ENCODE data around the gene MYO7A. TPM values are rescaled to one million over a fixed set of nuclear protein-coding genes. Genes with fewer than 3 reads are reported as not detected.

MYO7A gene
- total and polyA plus RNA-seq, 2 of the 8 experiments (the other 6 are each of a cell fraction or from before 2014, with no cell fraction given) = 1.5 to 1.9 TPM

DNA sequence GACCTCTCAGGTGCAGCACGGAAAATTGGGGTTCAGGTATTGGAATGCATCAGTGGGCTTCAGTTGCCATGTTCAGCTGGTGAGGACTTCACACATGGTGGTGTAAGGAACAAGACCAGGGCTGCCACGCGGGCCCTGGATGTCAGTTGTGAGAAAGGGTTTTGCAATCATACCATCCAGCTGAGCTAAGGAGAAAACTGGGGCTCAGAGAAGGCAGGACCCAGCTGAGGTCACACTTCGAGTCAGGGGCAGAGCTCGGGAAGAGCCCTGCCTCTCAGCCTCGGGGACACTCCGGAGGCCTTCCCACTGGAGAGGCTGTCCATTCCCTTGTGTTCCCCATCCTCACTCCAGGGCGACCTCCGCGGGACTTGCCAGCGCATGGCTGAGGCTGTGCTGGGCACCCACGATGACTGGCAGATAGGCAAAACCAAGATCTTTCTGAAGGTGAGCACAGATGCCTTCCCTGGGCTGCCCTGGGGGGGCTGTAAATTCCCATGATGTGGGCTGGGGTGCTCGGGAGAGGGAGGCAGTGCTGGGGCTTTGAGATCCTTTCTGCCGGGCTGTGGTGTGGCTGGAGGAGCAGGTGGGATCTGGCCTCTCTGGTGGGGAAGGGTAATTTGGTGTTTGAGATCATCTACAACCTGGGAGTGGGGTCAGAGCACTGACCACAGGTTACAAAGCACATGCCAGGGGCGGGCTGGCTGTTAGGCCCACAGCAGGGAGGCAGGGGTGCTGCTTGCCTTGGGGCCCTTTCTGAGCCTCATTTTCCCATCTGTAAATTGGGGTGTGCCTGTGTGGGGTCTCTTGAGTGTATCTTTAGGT is 47.2 kb downstream of the MYO7A start:
- Histone ChIP-seq H2BK15ac (ENCODE audit: low read length) (peak overlapping the region; percentile 84; the same call in 1 of the 2 replicates), H3K27me3 (replicated peaks in 1 of 4; ENCODE audit: control insufficient read depth in 3 of 4, extremely low read depth in 1 of 4, insufficient read depth in 3 of 4, low read length in 3 of 4) (peaks cover 0 to 3% (median 0%) of the 10 kb centered on the region in 4 experiments; a peak in 1 of 7 replicates), H3K23me2 (ENCODE audit: low read depth, low read length) (peaks cover 4% of the 10 kb centered on the region; the same call in 1 of the 2 replicates), H3K27ac (ENCODE audit: low read depth, low read length) (0 out of 2 replicates have a peak overlapping the region, but pooled peaks have one; percentile 30), H3K4ac (replicated peaks; ENCODE audit: insufficient read length, low read depth, low read length) (peak overlapping the region; percentile 45), H4K8ac (ENCODE audit: extremely low read depth, insufficient read depth, low read length) (peak overlapping the region; percentile 77), H3K23ac (ENCODE audit: insufficient read length) (no peak overlapping the region), H3K14ac (ENCODE audit: insufficient read length) (no peak overlapping the region), H4K5ac (ENCODE audit: insufficient read length, low read depth, low read length) (peak overlapping the region; percentile 31), H2AK5ac (ENCODE audit: low read depth, low read length) (peak overlapping the region; percentile 43; the same call in 1 of the 2 replicates), H3K79me1 (ENCODE audit: low read depth, low read length) (no peaks in the 10 kb centered on the region), H2BK20ac (ENCODE audit: low read length) (peak overlapping the region; percentile 89; the same call in 1 of the 2 replicates), H3K36me3 (ENCODE audit: control insufficient read depth in 2 of 4, insufficient read depth in 4 of 4, low read length in 3 of 4) (no peaks in the 10 kb centered on the region), H3K9ac (replicated peaks in 1 of 4; ENCODE audit: extremely low read depth in 1 of 4, low read depth in 3 of 4, low read length in 3 of 4) (no peak overlapping the region), H3K4me1 (replicated peaks in 1 of 4; ENCODE audit: control insufficient read depth in 3 of 4, insufficient read depth in 4 of 4, low read length in 3 of 4) (peaks cover 20 to 57% (median 34%) of the 10 kb centered on the region in 4 experiments), H3K9me3 (ENCODE audit: insufficient read depth in 2 of 2, low read depth in 1 of 2, low read length in 1 of 2) (no peaks in the 10 kb centered on the region), H2BK5ac (ENCODE audit: low read depth, low read length) (peak overlapping the region; percentile 93; the same call in 1 of the 2 replicates), H3K56ac (replicated peaks; ENCODE audit: insufficient read length, low read depth, low read length) (no peak overlapping the region), H3K79me2 (ENCODE audit: control insufficient read depth in 1 of 2, insufficient read depth in 2 of 2, low read length in 2 of 2) (no peaks in the 10 kb centered on the region), H2BK120ac (replicated peaks; ENCODE audit: low read depth, low read length) (peak overlapping the region; percentile 82), H3K4me2 (ENCODE audit: insufficient read depth in 1 of 2, low read depth in 2 of 2, low read length in 2 of 2) (peak overlapping the region; percentile 4 to 43; a peak in 2 of 4 replicates), H4K20me1 (replicated peaks in 1 of 2; ENCODE audit: control insufficient read depth in 1 of 2, insufficient read depth in 2 of 2, low read length in 2 of 2) (no peaks in the 10 kb centered on the region), H2AFZ (ENCODE audit: low read length) (no peak overlapping the region; the same call in 1 of the 2 replicates), H4K91ac (replicated peaks; ENCODE audit: insufficient read length, low read length) (peak overlapping the region; percentile 84), H2BK12ac (ENCODE audit: low read depth, low read length) (peak overlapping the region; percentile 95; the same call in 1 of the 2 replicates), H3K4me3 (ENCODE audit: extremely low read depth in 1 of 4, insufficient read depth in 2 of 4, low read depth in 3 of 4, low read length in 4 of 4) (no peak overlapping the region), H3K18ac (ENCODE audit: extremely low read depth, low read length) (peak overlapping the region; percentile 85)
- ChIA-PET POLR2A (ENCODE audit: partially characterized antibody) (interaction anchor here (0.8 to 3.8 kb wide), 10 partner anchors 10 to 68 kb away, joined by 3 to 14 read pairs (median 4); no protein-coding TSS in a partner anchor), CTCF (ENCODE audit: partially characterized antibody) (interaction anchor here (0.6 to 15.1 kb wide), 17 partner anchors 10 to 382 kb away, joined by 3 to 187 read pairs (median 5); partner anchors contain the start of gene MYO7A)
- FAIRE-seq = no peak
- DNase-seq (ENCODE audit: low read depth in 1 of 2, low spot score in 2 of 2) = no peak
- 79% methylated on average over 15 of the region's 15 CpGs; no CpG with 5 or more reads in 1 of the 2 experiments for WGBS, 2 experiments (ENCODE audit: extremely low coverage in 1 of 2, insufficient coverage in 1 of 2, insufficient read length in 1 of 2, insufficient replicate concordance in 2 of 2, low coverage in 1 of 2, low lambda C conversion rate in 2 of 2, missing lambda C conversion rate in 1 of 2)
- TF ChIP-seq KDM4A (IDR thresholded peaks at IDR 0.05; ENCODE audit: low read depth, low read length, severe bottlenecking) = no peak
- peak; percentile 20; the same call in 1 of the 2 replicates for TF ChIP-seq MAX (IDR thresholded peaks at IDR 0.05)
